Measurements from ENCODE around the gene HOXD3. TPM values are rescaled to one million over a fixed set of nuclear protein-coding genes. Genes with fewer than 3 reads are reported as not detected.

HOXD3 gene
- total RNA-seq, 1 experiment from 2014 or later: not detected

- ATAC-seq (no peak), DNase-seq (ENCODE audit: low spot score) (no peak)
- Mint-ChIP-seq H3K36me3 (0 out of 2 replicates have a peak, but pooled peaks cover 2% of the 10 kb centered on the region), H3K4me1 (peaks cover 26% of the 10 kb centered on the region), H3K4me3 (no peak overlapping the region), H3K27ac (no peak overlapping the region), H3K27me3 (ENCODE audit: low read depth) (peaks cover 98% of the 10 kb centered on the region), H3K9me3 (no peaks in the 10 kb centered on the region)
- TF ChIP-seq ATF2 (CRISPR knock-in tag; IDR thresholded peaks at IDR 0.05; ENCODE audit: borderline replicate concordance, low read depth) (no peak), ETV6 (CRISPR knock-in tag; IDR thresholded peaks at IDR 0.05) (no peak), PRRX2 (CRISPR knock-in tag; IDR thresholded peaks at IDR 0.05) (no peak), ZMAT4 (CRISPR knock-in tag; IDR thresholded peaks at IDR 0.05) (no peak), SMAD4 (CRISPR knock-in tag; IDR thresholded peaks at IDR 0.05) (no peak), TEAD4 (CRISPR knock-in tag; IDR thresholded peaks at IDR 0.05) (no peak), HMGXB4 (CRISPR knock-in tag; IDR thresholded peaks at IDR 0.05) (no peak), ZNF671 (CRISPR knock-in tag; IDR thresholded peaks at IDR 0.05) (no peak), CREM (CRISPR knock-in tag; IDR thresholded peaks at IDR 0.05) (no peak), STAT6 (CRISPR knock-in tag; conservative IDR thresholded peaks at IDR 0.05; ENCODE audit: low read depth) (no peak), RORB (CRISPR knock-in tag; IDR thresholded peaks at IDR 0.05) (no peak), ZNF263 (CRISPR knock-in tag; IDR thresholded peaks at IDR 0.05; ENCODE audit: low read depth) (no peak), ZSCAN18 (CRISPR knock-in tag; IDR thresholded peaks at IDR 0.05) (no peak), IRF1 (CRISPR knock-in tag; IDR thresholded peaks at IDR 0.05) (no peak), NR1H2 (CRISPR knock-in tag; IDR thresholded peaks at IDR 0.05) (no peak), MLX (CRISPR knock-in tag; IDR thresholded peaks at IDR 0.05) (no peak), E2F4 (CRISPR knock-in tag; IDR thresholded peaks at IDR 0.05; ENCODE audit: borderline replicate concordance, low read depth) (no peak), FOXP1 (CRISPR knock-in tag; IDR thresholded peaks at IDR 0.05; ENCODE audit: borderline replicate concordance) (no peak), IRF2 (CRISPR knock-in tag; IDR thresholded peaks at IDR 0.05; ENCODE audit: borderline replicate concordance, low read depth) (no peak)
- ChIA-PET CTCF (interaction anchor here (2.4 kb wide), 1 partner anchor 321 kb away, joined by 9 read pairs; no protein-coding TSS in a partner anchor), POLR2A (no interaction called here)
Observed at GRCh38 chr2:176134035-176134434, 23.1 kb upstream of the HOXD3 start.

Measured in WTC11 (cell line).